ENCODE results near the gene RLN3. TPM values are rescaled to one million over a fixed set of nuclear protein-coding genes. Genes with fewer than 3 reads are reported as not detected.

The RLN3 gene
- total and polyA plus RNA-seq, 2 experiments from 2014 or later = not detected

- H3K9me3 Mint-ChIP-seq = no peaks in the 10 kb centered on the region
- Histone ChIP-seq H3K36me3 (ENCODE audit: insufficient read depth) (no peaks in the 10 kb centered on the region), H4K20me1 (replicated peaks; ENCODE audit: insufficient read depth) (no peaks in the 10 kb centered on the region), H3K4me2 (no peak overlapping the region), H3F3A (replicated peaks; ENCODE audit: low read depth) (peaks cover 13% of the 10 kb centered on the region), H2AFZ (no peak overlapping the region), H3K4me3 (no peak overlapping the region), H3K4me1 (ENCODE audit: insufficient read depth) (peaks cover 49% of the 10 kb centered on the region), H3K9me2 (ENCODE audit: insufficient read depth) (no peaks in the 10 kb centered on the region), H3K79me2 (replicated peaks; ENCODE audit: insufficient read depth) (no peaks in the 10 kb centered on the region), H3K27ac (ENCODE audit: low read depth) (no peak overlapping the region), H3K27me3 (ENCODE audit: insufficient read depth) (no peaks in the 10 kb centered on the region)
- H3K4me3 Mint-ChIP-seq = no peak overlapping the region
- peaks cover 41% of the 10 kb centered on the region for H3K4me1 Mint-ChIP-seq
- H3K27ac Mint-ChIP-seq = no peak overlapping the region
- ATAC-seq (no peak), DNase-seq (ENCODE audit: low spot score) (no peak)
- H3K36me3 Mint-ChIP-seq (ENCODE audit: low read depth) = 0 out of 3 replicates have a peak, but pooled peaks cover 2% of the 10 kb centered on the region
- TF ChIP-seq ZNF331 (CRISPR knock-in tag; IDR thresholded peaks at IDR 0.05; ENCODE audit: low read depth) (no peak), EZH2phosphoT487 (IDR thresholded peaks at IDR 0.05; ENCODE audit: unreplicated experiment) (no peak)
- peaks cover 18% of the 10 kb centered on the region for H3K27me3 Mint-ChIP-seq (ENCODE audit: insufficient read depth, low read depth, poor library complexity)
Observed at GRCh38 chr19:13983213-13983889, 44.6 kb upstream of the RLN3 start.

GRCh38 chr19:13984186-13984585 lies 43.8 kb upstream of the RLN3 start:
- Histone ChIP-seq H2AFZ (no peak overlapping the region), H3K36me3 (ENCODE audit: insufficient read depth) (no peaks in the 10 kb centered on the region), H3K4me1 (ENCODE audit: insufficient read depth) (peaks cover 47% of the 10 kb centered on the region), H4K20me1 (replicated peaks; ENCODE audit: insufficient read depth) (no peaks in the 10 kb centered on the region), H3K79me2 (replicated peaks; ENCODE audit: insufficient read depth) (no peaks in the 10 kb centered on the region), H3K27me3 (ENCODE audit: insufficient read depth) (no peaks in the 10 kb centered on the region), H3K27ac (ENCODE audit: low read depth) (no peak overlapping the region), H3K9me2 (ENCODE audit: insufficient read depth) (no peaks in the 10 kb centered on the region), H3F3A (replicated peaks; ENCODE audit: low read depth) (peaks cover 13% of the 10 kb centered on the region), H3K4me2 (no peak overlapping the region), H3K4me3 (no peak overlapping the region)
- Mint-ChIP-seq H3K27ac (no peak overlapping the region), H3K9me3 (no peaks in the 10 kb centered on the region), H3K4me3 (no peak overlapping the region), H3K36me3 (ENCODE audit: low read depth) (peaks cover 8% of the 10 kb centered on the region; the same call in 2 of the 3 replicates), H3K4me1 (peaks cover 49% of the 10 kb centered on the region), H3K27me3 (ENCODE audit: insufficient read depth, low read depth, poor library complexity) (peaks cover 23% of the 10 kb centered on the region)
- TF ChIP-seq REST (IDR thresholded peaks at IDR 0.05; ENCODE audit: unreplicated experiment) (no peak), POLR2AphosphoS5 (IDR thresholded peaks at IDR 0.05; ENCODE audit: low read depth) (no peak), ZNF331 (CRISPR knock-in tag; IDR thresholded peaks at IDR 0.05; ENCODE audit: low read depth) (no peak), EZH2phosphoT487 (IDR thresholded peaks at IDR 0.05; ENCODE audit: unreplicated experiment) (no peak), STAT1 (IDR thresholded peaks at IDR 0.05; ENCODE audit: unreplicated experiment) (no peak), CTCF (conservative IDR thresholded peaks at IDR 0.05; ENCODE audit: low read depth in 2 of 2) (no peak), NANOG (IDR thresholded peaks at IDR 0.05; ENCODE audit: borderline replicate concordance) (no peak), ZNF114 (CRISPR knock-in tag; IDR thresholded peaks at IDR 0.05) (no peak), CREB1 (CRISPR knock-in tag; IDR thresholded peaks at IDR 0.05; ENCODE audit: low read depth) (no peak)
- no peak for ATAC-seq
- no peak for DNase-seq (ENCODE audit: low spot score)
